ENCODE results near the gene FAM227A.

FAM227A gene

DNA sequence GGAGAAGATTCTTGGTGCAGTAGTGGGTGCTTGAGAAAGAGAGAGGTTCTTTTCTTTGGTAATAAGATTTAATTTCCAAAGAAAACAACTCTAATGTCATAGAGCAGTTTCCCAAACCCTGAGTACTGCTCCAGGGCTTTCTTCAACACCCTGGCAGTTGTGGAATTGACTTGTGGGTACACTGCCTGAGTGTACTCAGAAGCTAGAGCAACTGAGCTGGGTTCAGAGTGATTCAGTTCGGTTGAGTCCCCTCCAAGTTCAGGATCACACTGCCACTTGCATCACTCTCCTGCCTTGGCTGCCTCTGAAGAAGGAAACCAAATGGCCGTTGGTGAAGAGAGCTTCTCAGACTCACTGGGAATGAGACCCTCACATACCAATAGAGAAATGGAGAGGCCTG is 91.5 kb downstream of the FAM227A start:
- in situ Hi-C loops (cut with MboI; ENCODE audit: low sequenced_read_pairs, unreplicated experiment), result no loop called here
- no peak for DNase-seq (ENCODE audit: low spot score)
- TF ChIP-seq, protein P1, sequence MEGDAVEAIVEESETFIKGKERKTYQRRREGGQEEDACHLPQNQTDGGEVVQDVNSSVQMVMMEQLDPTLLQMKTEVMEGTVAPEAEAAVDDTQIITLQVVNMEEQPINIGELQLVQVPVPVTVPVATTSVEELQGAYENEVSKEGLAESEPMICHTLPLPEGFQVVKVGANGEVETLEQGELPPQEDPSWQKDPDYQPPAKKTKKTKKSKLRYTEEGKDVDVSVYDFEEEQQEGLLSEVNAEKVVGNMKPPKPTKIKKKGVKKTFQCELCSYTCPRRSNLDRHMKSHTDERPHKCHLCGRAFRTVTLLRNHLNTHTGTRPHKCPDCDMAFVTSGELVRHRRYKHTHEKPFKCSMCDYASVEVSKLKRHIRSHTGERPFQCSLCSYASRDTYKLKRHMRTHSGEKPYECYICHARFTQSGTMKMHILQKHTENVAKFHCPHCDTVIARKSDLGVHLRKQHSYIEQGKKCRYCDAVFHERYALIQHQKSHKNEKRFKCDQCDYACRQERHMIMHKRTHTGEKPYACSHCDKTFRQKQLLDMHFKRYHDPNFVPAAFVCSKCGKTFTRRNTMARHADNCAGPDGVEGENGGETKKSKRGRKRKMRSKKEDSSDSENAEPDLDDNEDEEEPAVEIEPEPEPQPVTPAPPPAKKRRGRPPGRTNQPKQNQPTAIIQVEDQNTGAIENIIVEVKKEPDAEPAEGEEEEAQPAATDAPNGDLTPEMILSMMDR (IDR thresholded peaks at IDR 0.05; ENCODE audit: borderline replicate concordance, control extremely low read depth, extremely low read depth, insufficient read depth, missing control alignments), result no peak

DNA sequence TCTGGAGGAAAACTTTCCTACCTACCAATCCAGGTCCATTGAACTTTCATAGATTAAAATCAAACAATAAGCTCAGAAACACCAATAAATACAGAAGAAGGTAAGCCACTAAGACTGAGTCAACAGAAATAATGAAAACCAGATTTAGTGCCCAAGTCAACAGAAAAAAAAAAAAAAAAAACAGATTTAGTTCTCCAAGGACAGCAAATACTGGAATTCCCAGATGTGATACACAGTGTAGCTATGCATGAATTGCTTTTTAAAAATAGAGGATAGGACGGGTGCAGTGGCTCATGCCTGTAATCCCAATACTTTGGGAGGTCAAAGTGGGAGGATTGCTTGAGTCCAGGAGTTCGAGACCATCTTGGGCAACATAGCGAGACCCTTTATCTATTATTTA is 101.9 kb downstream of the FAM227A start:
- TF ChIP-seq, protein P1 (IDR thresholded peaks at IDR 0.05; ENCODE audit: borderline replicate concordance, control extremely low read depth, extremely low read depth, insufficient read depth, missing control alignments), result no peak
- DNase-seq (ENCODE audit: low spot score), result no peak
- in situ Hi-C loops (cut with MboI; ENCODE audit: low sequenced_read_pairs, unreplicated experiment), result no loop called here

GRCh38 chr22:38549101-38549894 is 106.9 kb downstream of the FAM227A start:
- TF ChIP-seq, protein P1 (IDR thresholded peaks at IDR 0.05; ENCODE audit: borderline replicate concordance, control extremely low read depth, extremely low read depth, insufficient read depth, missing control alignments), result no peak
- peak; percentile 36 for DNase-seq (ENCODE audit: low spot score)
- in situ Hi-C loops (cut with MboI; ENCODE audit: low sequenced_read_pairs, unreplicated experiment), result no loop called here

- TF ChIP-seq, protein P1 (IDR thresholded peaks at IDR 0.05; ENCODE audit: borderline replicate concordance, control extremely low read depth, extremely low read depth, insufficient read depth, missing control alignments), result no peak
- in situ Hi-C loops (cut with MboI; ENCODE audit: low sequenced_read_pairs, unreplicated experiment), result no loop called here
Observed at GRCh38 chr22:38540701-38541100, 115.5 kb downstream of the FAM227A start.

DNA sequence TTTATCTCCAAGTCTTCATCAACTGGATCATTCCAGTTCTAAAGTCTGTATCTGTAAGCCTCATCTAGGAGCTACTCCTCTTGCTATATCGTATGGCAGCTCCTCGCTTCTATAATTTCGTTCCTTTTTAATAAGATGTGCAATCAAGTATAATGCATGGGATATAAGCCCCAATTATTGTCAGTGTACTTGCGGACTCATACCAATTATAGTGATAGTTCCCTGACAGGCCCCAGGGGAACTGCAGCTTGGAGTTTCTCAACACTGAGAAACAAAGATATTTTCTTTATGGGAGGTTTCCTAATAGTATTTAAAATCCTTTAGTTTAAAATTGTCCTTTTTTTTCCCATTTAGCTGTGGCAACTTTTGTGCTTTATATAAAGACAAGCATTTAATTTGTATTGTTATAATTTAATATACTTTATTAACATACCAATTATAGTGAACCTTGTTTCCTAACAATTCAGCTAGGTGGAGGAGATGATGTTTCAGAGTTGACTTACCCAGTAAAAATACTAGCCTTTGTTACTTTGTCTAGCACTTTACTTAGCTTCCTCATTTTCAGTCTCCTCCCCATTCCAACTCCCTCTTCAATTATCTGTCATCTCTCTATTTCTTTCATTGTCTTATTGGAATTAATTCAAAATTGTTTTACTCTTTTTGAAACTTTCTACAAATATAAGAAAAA is 124.8 kb downstream of the FAM227A start:
- in situ Hi-C loops (cut with MboI; ENCODE audit: low sequenced_read_pairs, unreplicated experiment), result no loop called here
- no peak for DNase-seq (ENCODE audit: low spot score)
- TF ChIP-seq, protein P1 (IDR thresholded peaks at IDR 0.05; ENCODE audit: borderline replicate concordance, control extremely low read depth, extremely low read depth, insufficient read depth, missing control alignments), result no peak

More at GRCh38 chr22:38540701-38541100, 115.5 kb downstream of the FAM227A start:
- no peak for DNase-seq (ENCODE audit: low spot score)
